ENCODE measurements around the gene CAPNS2. TPM values are rescaled to one million over a fixed set of nuclear protein-coding genes. Genes with fewer than 3 reads are reported as not detected.
A peak's percentile ranks its signal among the peaks of the same experiment; 100 is the strongest.
"Not testable (repeated sequence)": the region's sequence is repeated elsewhere in the genome, so short reads cannot be mapped to it uniquely, and the experiment has no call there.

CAPNS2 gene
- total and polyA plus RNA-seq, 12 donors = 0.13 to 1.3 (median 0.33) TPM; not detected in 3

DNA sequence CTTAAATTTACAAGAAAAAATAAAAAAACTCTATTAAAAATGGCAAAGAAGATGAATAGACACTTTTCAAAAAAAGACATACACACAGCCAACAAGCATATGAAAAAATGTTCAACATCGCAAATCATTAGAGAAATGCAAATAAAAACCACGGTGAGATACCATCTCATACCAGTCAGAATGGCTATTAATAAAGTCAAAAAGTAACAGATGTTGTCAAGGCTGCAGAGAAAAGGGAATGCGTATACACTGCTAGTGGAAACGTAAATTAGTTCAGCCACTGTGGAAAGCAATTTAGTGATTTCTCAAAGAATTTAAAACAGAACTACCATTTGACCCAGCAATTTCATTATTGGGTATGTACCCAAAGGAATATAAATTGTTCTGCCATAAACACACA is 31.4 kb downstream of the CAPNS2 start:
- WGBS, 4 donors = 43 to 56% (median 51%) methylated on average over 4 of the region's 4 CpGs

DNA sequence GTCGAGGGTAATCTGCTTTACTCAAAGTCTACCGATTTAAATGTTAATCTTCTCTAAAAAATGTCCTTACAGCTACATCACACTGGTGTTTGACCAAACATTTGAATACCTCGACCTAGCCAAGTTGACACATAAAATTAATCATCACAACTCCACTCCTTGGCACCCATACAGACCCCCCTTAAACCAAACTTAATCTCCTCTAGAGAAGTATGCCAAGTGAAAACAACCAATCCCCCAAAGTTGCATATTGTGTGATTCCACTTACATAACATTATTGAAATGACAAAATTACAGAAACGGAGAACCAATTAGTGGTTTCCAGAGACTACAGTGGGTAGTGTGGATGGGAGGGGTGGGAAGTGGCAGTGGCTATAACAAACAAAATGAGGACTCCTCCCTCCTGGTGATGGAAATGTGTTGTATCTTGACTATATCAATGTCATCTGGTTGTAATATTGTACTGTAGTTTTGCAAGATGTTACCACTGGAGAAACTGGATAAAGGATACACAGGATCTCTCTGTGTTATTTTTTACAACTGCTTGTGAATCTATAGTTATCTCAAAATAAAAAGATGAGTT is 39.4 kb downstream of the CAPNS2 start:
- no peak overlapping the region for H3K27ac ChIP-seq
- no peak overlapping the region for H3K4me3 ChIP-seq
- no peaks in the 10 kb centered on the region for H3K27me3 ChIP-seq
- no peaks in the 10 kb centered on the region for H3K36me3 ChIP-seq (replicated peaks in 1 of 2)
- intact Hi-C loops (cut with DNase I) = no loop called here
- no peaks in the 10 kb centered on the region for H3K9me3 ChIP-seq (replicated peaks in 1 of 3)
- WGBS, 4 donors = 56 to 67% (median 63%) methylated on average over 4 of the region's 4 CpGs
- TF ChIP-seq POLR2A (IDR thresholded peaks at IDR 0.05) = no peak
- TF ChIP-seq, protein P1, sequence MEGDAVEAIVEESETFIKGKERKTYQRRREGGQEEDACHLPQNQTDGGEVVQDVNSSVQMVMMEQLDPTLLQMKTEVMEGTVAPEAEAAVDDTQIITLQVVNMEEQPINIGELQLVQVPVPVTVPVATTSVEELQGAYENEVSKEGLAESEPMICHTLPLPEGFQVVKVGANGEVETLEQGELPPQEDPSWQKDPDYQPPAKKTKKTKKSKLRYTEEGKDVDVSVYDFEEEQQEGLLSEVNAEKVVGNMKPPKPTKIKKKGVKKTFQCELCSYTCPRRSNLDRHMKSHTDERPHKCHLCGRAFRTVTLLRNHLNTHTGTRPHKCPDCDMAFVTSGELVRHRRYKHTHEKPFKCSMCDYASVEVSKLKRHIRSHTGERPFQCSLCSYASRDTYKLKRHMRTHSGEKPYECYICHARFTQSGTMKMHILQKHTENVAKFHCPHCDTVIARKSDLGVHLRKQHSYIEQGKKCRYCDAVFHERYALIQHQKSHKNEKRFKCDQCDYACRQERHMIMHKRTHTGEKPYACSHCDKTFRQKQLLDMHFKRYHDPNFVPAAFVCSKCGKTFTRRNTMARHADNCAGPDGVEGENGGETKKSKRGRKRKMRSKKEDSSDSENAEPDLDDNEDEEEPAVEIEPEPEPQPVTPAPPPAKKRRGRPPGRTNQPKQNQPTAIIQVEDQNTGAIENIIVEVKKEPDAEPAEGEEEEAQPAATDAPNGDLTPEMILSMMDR (IDR thresholded peaks at IDR 0.05) = no peak
- H3K4me1 ChIP-seq (replicated peaks in 1 of 2) = no peaks in the 10 kb centered on the region
- DNase-seq = no peak

More for the DNA sequence above, 31.4 kb downstream of the CAPNS2 start:
- DNase-seq = no peak
- TF ChIP-seq, protein P1 (IDR thresholded peaks at IDR 0.05) = no peak
- no peak overlapping the region for H3K4me3 ChIP-seq
- no peaks in the 10 kb centered on the region for H3K9me3 ChIP-seq (replicated peaks in 1 of 3)
- peaks cover 4% of the 10 kb centered on the region for H3K27me3 ChIP-seq
- intact Hi-C loops (cut with DNase I) = no loop called here
- no peaks in the 10 kb centered on the region for H3K36me3 ChIP-seq (replicated peaks in 1 of 2)
- no peaks in the 10 kb centered on the region for H3K4me1 ChIP-seq (replicated peaks in 1 of 2)
- no peak overlapping the region for H3K27ac ChIP-seq

DNA sequence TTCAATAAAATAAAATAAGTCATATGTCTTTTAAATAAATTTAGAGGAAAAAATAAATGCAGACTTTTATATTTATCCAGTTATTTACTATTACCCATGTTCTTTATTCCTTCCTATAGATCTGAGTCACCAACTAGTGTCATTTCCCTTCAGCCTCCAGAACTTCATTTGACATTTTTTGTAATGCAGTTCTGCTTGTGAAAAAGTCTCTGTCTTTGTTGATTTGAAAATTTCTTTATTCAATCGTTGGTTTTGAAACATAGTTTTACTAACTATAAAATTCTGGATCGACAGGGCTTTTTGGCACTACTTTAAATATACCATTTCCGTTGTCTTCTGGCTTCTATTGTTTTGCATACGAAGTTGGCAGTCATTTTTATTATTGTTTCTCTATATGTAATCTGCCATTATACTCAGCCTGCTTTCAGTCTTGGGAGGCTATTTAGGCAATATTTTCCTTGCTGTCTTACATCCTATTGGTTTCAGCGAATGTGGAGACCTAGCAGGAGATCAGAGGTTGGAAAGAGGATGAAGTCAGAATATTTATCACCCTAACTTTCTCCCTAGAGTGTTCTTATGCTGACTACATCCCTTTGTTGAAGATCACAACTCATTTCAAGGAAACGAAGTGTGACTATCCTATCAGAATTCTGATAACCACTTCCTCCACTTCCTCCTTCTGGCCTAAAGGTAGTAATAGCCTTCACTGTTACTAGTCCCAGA is 47.3 kb downstream of the CAPNS2 start:
- no peaks in the 10 kb centered on the region for H3K9me3 ChIP-seq (replicated peaks in 1 of 3)
- WGBS, 4 donors = 48 to 50% (median 49%) methylated on average over 6 of the region's 6 CpGs
- no peaks in the 10 kb centered on the region for H3K27me3 ChIP-seq
- DNase-seq = no peak
- H3K36me3 ChIP-seq (replicated peaks in 1 of 2) = no peaks in the 10 kb centered on the region
- H3K4me3 ChIP-seq = no peak overlapping the region
- H3K27ac ChIP-seq = no peak overlapping the region
- H3K4me1 ChIP-seq (replicated peaks in 1 of 2) = no peaks in the 10 kb centered on the region
- TF ChIP-seq, protein P1 (IDR thresholded peaks at IDR 0.05) = no peak
- no peak for TF ChIP-seq POLR2A (IDR thresholded peaks at IDR 0.05)
- intact Hi-C loops (cut with DNase I) = no loop called here

DNA sequence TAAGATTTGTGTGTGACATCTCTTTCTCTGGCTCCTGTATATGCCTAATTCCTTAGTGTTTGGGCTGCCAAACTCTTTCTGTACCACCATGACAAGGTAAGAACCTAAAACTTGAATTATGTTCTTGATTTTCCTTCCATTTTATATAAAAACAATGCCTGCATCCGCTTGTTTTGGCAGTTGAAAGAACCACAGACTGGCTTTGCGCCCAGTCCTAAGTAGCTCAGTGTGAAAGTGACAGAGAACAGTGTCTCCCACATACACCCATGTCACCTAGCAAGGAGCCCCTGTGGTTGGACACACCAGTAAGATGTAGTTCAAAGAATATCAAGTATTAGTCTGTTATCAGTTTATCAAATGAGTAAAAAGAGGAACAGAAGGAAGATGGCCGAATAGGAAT is 48.6 kb downstream of the CAPNS2 start:
- intact Hi-C loops (cut with DNase I) = no loop called here
- H3K36me3 ChIP-seq (replicated peaks in 1 of 2) = no peaks in the 10 kb centered on the region
- no peak overlapping the region for H3K27ac ChIP-seq
- no peaks in the 10 kb centered on the region for H3K9me3 ChIP-seq (replicated peaks in 1 of 3)
- TF ChIP-seq, protein P1 (IDR thresholded peaks at IDR 0.05) = no peak
- no peak for TF ChIP-seq POLR2A (IDR thresholded peaks at IDR 0.05)
- H3K4me3 ChIP-seq = no peak overlapping the region
- DNase-seq = peak in 1 of 7 donors; percentile 58
- no peaks in the 10 kb centered on the region for H3K27me3 ChIP-seq
- no peaks in the 10 kb centered on the region for H3K4me1 ChIP-seq (replicated peaks in 1 of 2)
- 58 to 64% (median 59%) methylated on average over 3 of the region's 3 CpGs for WGBS, 4 donors

DNA sequence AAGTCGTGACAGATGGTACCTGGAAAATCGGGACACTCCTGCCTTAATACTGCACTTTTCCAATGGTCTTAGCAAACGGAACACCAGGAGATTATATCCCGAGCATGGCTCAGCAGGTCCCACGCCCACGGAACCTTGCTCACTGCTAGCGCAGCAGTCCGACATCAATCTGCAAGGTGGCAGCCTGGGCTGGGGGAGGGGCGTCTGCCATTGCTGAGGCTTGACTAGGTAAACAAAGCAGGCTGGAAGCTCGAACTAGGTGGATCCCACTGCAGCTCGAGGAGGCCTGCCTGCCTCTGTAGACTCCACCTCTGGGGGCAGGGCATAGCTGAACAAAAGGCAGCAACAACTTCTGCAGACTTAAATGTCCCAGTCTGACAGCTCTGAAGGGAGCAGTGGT is 49.2 kb downstream of the CAPNS2 start:
- H3K27me3 ChIP-seq; H3K4me1 ChIP-seq (replicated peaks in 1 of 2); intact Hi-C loops (cut with DNase I); H3K9me3 ChIP-seq (replicated peaks in 1 of 3); H3K4me3 ChIP-seq; DNase-seq; H3K27ac ChIP-seq; H3K36me3 ChIP-seq (replicated peaks in 1 of 2): not testable (repeated sequence)
- 72 to 84% (median 76%) methylated on average over 11 of the region's 11 CpGs for WGBS, 4 donors

Data from adrenal gland (tissue), 12 donors.